ENCODE results near the gene HTD2.

The HTD2 gene

DNA sequence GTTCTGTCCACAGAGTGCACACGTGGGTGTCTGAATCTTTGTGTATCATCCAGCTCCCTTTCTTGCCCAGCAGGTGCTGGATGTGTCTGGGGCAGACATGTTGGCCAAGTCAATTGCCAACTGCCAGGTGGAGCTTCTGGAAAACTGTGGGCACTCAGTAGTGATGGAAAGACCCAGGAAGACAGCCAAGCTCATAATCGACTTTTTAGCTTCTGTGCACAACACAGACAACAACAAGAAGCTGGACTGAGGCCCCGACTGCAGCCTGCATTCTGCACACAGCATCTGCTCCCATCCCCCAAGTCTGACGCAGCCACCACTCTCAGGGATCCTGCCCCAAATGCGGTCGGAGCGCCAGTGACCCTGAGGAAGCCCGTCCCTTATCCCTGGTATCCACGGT, 12.8 kb upstream of the HTD2 start:
- no peak for DNase-seq

DNA sequence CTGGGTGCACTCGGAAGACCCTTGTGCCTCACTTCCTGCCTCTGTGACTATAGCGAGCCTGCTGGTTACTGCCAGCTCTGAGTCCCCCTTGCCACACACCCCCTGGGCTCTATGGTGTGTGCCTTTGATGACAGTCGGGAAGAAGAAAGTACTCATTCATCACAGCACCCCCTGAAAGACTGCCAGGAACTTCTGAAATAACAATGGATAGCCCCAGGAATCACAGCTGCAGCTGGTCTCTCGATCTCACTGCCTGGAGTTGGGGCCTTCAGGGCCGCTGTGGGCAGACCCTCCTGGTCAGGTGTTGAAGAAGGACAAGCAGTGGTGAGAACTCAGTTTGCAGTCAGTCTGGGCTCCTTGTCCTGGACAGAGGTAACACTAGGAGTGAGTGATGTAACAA, 10.1 kb upstream of the HTD2 start:
- no peak for DNase-seq

- DNase-seq = no peak
These were observed 9.5 kb upstream of the HTD2 start for GRCh38 chr3:58296843-58297242.

DNA sequence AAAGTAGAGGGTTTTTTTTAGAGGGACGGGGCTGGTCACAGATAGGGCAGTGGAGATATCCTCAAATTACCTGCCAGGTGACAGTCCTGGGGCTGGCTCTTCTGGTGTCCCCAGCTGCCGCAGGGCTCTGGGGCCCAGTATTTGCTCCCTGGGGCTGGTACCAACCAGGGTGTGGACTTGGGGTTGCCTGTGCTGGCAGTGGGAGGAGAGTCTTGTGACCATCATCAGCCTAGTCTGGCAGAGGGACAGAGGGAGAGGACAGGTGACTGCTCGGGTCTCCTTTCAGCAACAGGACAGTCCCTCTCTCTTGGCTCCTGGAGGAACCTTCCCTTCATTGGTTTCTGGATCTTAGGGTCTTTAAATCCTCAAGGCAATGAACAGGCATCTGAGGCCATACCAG, 8.1 kb upstream of the HTD2 start:
- DNase-seq = no peak

GRCh38 chr3:58299075-58299474, 7.2 kb upstream of the HTD2 start:
- no peak for DNase-seq

- peak; percentile 56 to 63 (median 62) for DNase-seq
These were observed 6.3 kb upstream of the HTD2 start for GRCh38 chr3:58299839-58300516.

- DNase-seq = peak; percentile 61 to 65 (median 64)
These were observed 1.4 kb downstream of the HTD2 start for GRCh38 chr3:58307639-58308215.

- DNase-seq = peak in 1 of 3 donors; percentile 12
These were observed 2.4 kb downstream of the HTD2 start for GRCh38 chr3:58308728-58309127.

GRCh38 chr3:58317811-58318210, 11.5 kb downstream of the HTD2 start:
- DNase-seq = peak in 2 of 3 donors; percentile 26 to 35

DNA sequence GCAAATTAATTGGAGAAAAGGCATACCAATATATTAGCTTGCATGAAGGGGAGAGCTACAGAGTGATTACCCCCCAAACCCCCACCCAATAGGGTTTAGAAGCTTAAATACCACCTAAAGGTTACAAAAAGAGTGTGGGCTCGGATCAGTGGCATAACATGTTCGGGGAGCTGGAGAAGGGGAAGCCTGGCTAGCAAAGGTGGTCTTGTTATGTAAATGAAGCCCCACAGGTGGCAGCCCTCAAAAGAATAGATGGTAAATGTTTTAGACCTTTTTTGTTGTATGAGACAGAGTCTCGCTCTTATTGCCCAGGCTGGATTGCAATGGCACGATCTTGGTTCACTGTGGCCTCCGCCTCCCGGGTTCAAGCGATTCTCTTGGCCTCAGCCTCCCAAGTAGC, 15.5 kb downstream of the HTD2 start:
- no peak for DNase-seq

GRCh38 chr3:58322793-58323192, 16.5 kb downstream of the HTD2 start:
- no peak for DNase-seq

DNA sequence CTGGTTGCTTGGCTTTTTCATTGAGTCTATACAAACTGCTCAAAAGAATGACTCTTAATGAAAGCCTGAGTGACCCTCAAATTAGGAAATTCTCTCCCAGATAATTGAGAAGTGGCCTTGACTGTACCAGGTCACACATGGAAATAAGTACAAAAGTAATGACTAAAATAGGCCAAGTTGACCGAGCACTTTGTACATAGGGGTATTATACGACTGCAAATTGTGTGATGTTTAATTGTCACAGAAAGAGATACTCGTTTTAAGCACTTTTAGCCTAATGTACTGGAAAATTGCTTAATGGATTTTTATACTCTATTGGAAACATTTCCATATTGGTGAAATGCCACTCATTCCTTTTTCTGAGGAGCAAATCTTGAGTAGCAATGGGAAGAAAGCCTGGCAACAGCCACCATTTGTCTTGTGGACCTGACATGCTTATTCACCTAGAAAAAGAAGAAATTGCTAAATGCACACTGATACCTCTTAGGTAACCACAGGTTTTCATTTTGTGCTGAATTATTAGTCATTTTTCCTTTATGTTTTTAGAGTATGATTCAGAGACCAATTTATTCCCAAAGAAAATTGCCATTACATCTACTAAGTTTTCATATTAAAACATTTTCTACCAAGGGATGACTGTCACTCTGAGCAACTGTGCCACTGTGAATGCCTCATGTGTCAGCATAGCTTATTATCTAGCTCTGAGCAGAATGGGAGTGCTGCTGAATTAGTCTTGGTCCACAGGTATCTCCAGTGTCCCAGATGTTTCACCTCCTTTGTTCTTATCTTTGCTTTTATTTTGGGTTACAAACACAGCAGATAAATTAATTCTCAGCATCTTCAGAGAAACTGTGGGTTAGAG, 17.4 kb downstream of the HTD2 start:
- no peak for DNase-seq

- peak in 2 of 3 donors; percentile 9 to 50 for DNase-seq
These were observed 18.4 kb downstream of the HTD2 start for GRCh38 chr3:58324391-58325390.

GRCh38 chr3:58325525-58325992, 19.2 kb downstream of the HTD2 start:
- DNase-seq = no peak

DNA sequence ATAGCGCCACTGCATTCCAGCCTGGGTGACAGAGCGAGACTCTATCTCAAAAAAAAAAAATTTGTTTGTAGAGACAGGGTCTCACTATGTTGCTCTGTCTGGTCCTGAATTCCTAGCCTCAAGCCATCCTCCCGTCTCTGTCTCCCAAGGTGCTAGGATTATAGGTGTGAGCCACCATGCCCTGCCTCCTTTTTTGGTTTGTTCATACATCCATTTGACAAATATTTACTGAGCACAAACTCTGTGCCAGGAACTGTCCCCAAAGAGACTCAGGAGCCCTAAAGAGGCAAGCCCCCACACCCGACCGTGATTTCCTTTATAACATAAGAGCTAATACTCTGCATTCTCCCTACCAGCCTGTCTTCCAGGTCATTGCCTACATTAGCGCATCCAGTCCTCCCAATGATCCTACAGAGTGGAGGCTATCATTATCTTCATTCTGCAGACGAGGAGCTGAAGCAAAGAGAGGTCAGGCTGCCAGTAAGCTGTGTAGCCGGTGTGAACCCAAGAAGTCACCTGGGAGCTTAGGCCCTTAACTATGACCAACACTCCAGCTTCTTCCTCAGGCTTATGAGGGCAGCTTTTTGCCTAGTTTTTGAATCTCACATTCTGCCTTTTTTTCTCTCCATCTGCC, 20.1 kb downstream of the HTD2 start:
- no peak for DNase-seq

- no peak for DNase-seq
These were observed 23.0 kb downstream of the HTD2 start for GRCh38 chr3:58329150-58329921.

GRCh38 chr3:58329922-58330413, 23.6 kb downstream of the HTD2 start:
- DNase-seq = no peak

- DNase-seq = no peak
These were observed 25.4 kb downstream of the HTD2 start for GRCh38 chr3:58331593-58332152.

GRCh38 chr3:58332575-58333188, 26.4 kb downstream of the HTD2 start, which contains the start of gene PXK:
Gene PXK (plus strand): TSS chr3:58332892. CDS start chr3:58332989, 97 bp downstream.
- DNase-seq = peak; percentile 82 to 95 (median 92)

Measured in suppressor macrophage treated with lipopolysaccharide for 1 hour (primary cell).